ENCODE measurements around the gene SLIT3.

DNA sequence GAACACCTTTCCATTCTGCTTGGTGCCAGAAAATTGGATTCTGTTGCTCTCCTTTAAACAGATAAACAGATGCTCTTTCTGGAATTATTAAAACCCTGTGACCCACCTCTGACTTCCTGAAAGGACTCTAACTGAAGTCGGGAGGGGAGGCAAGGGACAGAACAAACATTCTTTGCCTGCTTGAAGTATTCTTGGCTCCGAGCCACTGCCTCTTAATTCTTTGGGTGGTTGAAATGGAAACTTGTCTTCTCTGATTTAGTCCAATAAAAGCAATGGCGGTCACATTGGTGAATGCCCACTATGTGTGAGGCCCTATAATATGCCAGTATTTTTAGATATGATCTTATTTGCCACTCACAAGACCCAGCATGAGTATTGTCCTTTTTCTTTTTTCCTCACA, 236.8 kb downstream of the SLIT3 start:
- TF ChIP-seq, protein P1, sequence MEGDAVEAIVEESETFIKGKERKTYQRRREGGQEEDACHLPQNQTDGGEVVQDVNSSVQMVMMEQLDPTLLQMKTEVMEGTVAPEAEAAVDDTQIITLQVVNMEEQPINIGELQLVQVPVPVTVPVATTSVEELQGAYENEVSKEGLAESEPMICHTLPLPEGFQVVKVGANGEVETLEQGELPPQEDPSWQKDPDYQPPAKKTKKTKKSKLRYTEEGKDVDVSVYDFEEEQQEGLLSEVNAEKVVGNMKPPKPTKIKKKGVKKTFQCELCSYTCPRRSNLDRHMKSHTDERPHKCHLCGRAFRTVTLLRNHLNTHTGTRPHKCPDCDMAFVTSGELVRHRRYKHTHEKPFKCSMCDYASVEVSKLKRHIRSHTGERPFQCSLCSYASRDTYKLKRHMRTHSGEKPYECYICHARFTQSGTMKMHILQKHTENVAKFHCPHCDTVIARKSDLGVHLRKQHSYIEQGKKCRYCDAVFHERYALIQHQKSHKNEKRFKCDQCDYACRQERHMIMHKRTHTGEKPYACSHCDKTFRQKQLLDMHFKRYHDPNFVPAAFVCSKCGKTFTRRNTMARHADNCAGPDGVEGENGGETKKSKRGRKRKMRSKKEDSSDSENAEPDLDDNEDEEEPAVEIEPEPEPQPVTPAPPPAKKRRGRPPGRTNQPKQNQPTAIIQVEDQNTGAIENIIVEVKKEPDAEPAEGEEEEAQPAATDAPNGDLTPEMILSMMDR (IDR thresholded peaks at IDR 0.05), result no peak
- no peak for TF ChIP-seq POLR2A (IDR thresholded peaks at IDR 0.05)

Measured in Peyer's patch (tissue), 4 donors.